Measurements from ENCODE around the gene PCDHA11.
"Not testable (repeated sequence)": the region's sequence is repeated elsewhere in the genome, so short reads cannot be mapped to it uniquely, and the experiment has no call there.

The PCDHA11 gene

DNA sequence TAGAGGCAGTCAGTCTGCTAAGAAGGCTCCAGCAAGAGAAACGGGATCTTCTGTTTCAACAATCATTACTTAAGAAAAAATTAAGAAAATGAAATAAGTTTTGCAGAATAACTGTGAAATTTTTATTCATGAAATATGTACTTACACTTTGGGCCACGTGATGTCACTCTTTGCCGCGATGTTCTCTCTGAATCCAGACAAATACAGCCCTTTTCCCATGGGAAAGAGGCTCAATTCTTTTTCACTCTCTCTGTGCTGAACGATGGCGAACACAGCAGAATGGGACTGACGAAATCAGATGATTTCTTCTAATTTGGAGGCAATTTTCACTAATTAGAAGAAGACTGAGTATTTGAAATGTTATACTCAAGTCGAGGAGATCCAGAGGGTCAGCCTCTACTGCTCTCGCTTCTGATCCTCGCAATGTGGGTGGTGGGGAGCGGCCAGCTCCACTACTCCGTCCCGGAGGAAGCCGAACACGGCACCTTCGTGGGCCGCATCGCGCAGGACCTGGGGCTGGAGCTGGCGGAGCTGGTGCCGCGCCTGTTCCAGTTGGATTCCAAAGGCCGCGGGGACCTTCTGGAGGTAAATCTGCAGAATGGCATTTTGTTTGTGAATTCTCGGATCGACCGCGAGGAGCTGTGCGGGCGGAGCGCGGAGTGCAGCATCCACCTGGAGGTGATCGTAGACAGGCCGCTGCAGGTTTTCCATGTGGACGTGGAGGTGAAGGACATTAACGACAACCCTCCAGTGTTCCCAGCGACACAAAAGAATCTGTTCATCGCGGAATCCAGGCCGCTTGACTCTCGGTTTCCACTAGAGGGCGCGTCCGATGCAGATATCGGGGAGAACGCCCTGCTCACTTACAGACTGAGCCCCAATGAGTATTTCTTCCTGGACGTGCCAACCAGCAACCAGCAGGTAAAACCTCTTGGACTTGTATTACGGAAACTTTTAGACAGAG lies 20.3 kb upstream of the PCDHA11 start, which contains the start of gene PCDHA9:
PCDHA9 (plus strand) TSS at position 244 of the 964 bp plus-strand sequence; CDS start at position 358, 114 bp downstream.
- not testable (repeated sequence) for DNase-seq (ENCODE audit: low read depth, low spot score)

DNA sequence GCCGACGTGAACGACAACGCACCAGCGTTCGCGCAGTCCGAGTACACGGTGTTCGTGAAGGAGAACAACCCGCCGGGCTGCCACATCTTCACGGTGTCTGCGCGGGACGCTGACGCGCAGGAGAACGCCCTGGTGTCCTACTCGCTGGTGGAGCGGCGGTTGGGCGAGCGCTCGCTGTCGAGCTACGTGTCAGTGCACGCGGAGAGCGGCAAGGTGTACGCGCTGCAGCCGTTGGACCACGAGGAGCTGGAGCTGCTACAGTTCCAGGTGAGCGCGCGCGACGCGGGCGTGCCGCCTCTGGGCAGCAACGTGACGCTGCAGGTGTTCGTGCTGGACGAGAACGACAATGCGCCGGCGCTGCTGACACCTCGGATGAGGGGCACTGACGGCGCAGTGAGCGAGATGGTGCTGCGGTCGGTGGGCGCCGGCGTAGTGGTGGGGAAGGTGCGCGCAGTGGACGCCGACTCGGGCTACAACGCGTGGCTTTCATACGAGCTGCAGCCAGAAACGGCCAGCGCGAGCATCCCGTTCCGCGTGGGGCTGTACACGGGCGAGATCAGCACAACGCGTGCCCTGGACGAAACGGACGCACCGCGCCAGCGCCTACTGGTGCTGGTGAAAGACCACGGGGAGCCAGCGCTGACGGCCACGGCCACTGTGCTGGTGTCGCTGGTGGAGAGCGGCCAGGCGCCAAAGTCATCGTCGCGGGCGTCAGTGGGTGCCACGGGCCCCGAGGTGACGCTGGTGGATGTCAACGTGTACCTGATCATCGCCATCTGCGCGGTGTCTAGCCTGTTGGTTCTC lies 18.7 kb upstream of the PCDHA11 start:
- DNase-seq (ENCODE audit: low read depth, low spot score), result not testable (repeated sequence)

DNA sequence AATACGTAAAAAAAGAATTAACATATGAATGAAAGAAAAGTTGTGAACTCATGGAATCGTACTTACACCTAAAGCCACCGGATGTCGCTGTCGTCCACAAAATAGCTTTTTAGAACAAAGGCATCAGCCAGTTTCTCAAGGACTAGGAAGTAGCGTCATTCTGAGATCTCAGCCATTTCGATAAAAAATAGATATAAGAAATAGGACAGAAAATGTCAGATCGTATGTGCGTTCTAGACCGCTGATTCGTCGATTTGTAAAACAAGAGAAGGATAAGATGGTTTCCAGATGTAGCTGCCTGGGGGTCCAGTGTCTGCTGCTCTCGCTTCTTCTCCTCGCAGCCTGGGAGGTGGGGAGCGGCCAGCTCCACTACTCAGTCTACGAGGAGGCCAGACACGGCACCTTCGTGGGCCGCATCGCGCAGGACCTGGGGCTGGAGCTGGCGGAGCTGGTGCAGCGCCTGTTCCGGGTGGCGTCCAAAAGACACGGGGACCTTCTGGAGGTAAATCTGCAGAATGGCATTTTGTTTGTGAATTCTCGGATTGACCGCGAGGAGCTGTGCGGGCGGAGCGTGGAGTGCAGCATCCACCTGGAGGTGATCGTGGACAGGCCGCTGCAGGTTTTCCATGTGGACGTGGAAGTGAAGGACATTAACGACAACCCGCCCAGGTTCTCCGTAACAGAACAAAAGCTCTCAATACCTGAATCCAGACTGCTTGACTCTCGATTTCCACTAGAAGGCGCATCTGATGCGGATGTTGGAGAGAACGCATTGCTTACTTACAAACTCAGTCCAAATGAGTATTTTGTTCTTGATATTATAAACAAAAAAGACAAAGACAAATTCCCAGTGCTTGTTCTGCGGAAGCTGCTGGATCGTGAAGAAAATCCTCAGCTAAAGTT lies 12.7 kb upstream of the PCDHA11 start, which contains the start of gene PCDHA10:
PCDHA10 (plus strand) TSS at position 126 of the 903 bp plus-strand sequence; CDS start at position 278, 152 bp downstream.
- DNase-seq (ENCODE audit: low read depth, low spot score), result no peak

- DNase-seq (ENCODE audit: low read depth, low spot score), result no peak
Observed at GRCh38 chr5:140857177-140857986, 11.4 kb upstream of the PCDHA11 start.

DNA sequence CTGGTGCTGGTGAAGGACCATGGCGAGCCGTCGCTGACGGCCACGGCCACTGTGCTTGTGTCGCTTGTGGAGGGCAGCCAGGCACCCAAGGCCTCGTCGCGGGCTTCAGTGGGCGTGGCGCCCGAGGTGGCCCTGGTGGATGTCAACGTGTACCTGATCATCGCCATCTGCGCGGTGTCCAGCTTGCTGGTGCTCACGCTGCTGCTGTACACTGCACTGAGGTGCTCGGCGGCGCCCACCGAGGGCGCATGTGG lies 10.8 kb upstream of the PCDHA11 start:
- no peak for DNase-seq (ENCODE audit: low read depth, low spot score)

GRCh38 chr5:140862441-140863295 lies 6.1 kb upstream of the PCDHA11 start:
- DNase-seq (ENCODE audit: low read depth, low spot score), result no peak

GRCh38 chr5:140869555-140869886 lies 764 bp downstream of the PCDHA11 start:
- DNase-seq (ENCODE audit: low read depth, low spot score), result no peak

DNA sequence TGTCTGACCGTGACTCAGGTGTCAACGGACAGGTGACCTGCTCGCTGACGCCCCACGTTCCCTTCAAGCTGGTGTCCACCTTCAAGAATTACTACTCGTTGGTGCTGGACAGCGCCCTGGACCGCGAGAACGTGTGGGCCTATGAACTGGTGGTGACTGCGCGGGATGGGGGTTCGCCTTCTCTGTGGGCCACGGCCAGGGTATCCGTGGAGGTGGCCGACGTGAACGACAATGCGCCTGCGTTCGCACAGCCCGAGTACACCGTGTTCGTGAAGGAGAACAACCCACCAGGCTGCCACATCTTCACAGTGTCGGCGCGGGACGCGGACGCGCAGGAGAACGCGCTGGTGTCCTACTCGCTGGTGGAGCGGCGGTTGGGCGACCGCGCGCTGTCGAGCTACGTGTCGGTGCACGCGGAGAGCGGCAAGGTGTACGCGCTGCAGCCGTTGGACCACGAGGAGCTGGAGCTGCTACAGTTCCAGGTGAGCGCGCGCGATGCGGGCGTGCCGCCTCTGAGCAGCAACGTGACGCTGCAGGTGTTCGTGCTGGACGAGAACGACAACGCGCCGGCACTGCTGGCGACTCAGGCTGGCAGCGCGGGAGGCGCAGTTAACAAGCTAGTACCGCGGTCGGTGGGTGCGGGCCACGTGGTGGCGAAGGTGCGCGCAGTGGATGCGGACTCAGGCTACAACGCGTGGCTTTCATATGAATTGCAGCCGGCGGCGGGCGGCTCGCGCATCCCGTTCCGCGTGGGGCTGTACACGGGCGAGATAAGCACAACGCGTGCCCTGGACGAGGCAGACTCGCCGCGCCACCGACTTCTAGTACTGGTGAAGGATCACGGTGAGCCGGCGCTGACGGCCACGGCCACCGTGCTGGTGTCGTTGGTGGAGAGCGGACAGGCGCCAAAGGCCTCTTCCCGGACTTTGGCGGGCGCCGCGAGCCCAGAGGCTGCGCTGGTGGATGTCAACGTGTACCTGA lies 1.8 kb downstream of the PCDHA11 start:
- no peak for DNase-seq (ENCODE audit: low read depth, low spot score)

DNA sequence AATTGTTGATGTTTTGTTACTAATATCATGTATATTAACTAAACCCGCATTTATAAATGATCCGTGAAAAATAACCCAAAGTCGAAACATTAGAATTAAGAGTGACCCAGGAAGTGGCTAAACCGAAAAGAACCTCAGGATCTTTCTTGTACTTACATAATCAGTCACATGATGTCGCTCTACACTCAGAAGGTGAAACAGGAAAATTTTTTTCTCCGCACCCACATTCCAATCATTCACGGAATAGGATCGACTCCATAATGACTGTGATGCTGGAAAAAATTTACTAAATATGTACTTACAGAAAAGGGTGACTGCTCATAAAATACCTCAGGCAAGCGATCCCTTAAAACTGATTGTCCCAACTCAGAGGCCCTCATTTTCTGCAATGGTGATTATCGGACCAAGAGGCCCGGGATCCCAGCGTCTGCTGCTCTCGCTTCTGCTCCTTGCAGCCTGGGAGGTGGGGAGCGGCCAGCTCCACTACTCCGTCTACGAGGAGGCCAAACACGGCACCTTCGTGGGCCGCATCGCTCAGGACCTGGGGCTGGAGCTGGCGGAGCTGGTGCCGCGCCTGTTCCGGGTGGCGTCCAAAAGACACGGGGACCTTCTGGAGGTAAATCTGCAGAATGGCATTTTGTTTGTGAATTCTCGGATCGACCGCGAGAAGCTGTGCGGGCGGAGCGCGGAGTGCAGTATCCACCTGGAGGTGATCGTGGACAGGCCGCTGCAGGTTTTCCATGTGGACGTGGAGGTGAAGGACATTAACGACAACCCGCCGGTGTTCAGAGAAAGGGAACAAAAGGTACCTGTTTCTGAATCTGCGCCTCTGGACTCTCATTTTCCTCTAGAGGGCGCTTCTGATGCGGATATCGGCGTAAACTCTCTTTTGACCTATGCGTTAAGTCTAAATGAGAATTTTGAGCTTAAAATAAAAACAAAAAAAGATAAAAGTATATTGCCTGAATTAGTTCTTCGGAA lies 6.6 kb downstream of the PCDHA11 start, which contains the start of gene PCDHA12:
PCDHA12 (plus strand) TSS at position 224 of the 981 bp plus-strand sequence; CDS start at position 389, 165 bp downstream.
- DNase-seq (ENCODE audit: low read depth, low spot score), result no peak

GRCh38 chr5:140876541-140877261 lies 7.9 kb downstream of the PCDHA11 start:
- not testable (repeated sequence) for DNase-seq (ENCODE audit: low read depth, low spot score)

DNA sequence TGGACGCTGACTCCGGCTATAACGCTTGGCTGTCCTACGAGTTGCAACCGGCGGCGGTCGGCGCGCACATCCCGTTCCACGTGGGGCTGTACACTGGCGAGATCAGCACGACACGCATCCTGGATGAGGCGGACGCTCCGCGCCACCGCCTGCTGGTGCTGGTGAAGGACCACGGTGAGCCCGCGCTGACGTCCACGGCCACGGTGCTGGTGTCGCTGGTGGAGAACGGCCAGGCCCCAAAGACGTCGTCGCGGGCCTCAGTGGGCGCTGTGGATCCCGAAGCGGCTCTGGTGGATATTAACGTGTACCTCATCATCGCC lies 8.5 kb downstream of the PCDHA11 start:
- no peak for DNase-seq (ENCODE audit: low read depth, low spot score)

DNA sequence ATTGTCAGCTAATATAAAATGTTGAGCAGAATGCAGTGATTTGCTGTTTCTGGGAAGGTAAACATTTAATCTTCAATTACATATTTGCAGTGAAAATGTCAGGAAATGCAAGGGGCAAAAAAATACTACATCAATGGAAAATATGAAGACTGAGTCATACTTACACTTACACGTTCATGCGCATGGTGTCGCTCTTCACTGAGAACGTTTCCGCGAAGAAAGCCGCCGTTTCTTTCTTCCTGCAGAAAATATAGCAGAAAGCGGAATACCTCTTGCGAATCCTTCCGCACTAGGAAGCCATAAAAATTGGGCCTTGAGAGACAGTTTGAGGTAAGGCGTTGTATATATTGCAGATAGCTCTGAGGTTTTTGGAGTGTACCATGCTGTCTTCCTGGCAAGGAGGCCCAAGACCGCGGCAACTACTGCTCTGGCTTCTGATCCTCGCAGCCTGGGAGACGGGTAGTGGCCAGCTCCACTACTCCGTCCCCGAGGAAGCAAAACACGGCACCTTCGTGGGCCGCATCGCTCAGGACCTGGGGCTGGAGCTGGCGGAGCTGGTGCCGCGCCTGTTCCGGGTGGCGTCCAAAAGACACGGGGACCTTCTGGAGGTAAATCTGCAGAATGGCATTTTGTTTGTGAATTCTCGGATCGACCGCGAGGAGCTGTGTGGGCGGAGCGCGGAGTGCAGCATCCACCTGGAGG lies 13.3 kb downstream of the PCDHA11 start, which contains the start of gene PCDHA13:
PCDHA13 (plus strand) TSS at position 236 of the 702 bp plus-strand sequence; CDS start at position 381, 145 bp downstream.
- DNase-seq (ENCODE audit: low read depth, low spot score), result no peak

- DNase-seq (ENCODE audit: low read depth, low spot score), result no peak
Observed at GRCh38 chr5:140882591-140882899, 13.8 kb downstream of the PCDHA11 start.

GRCh38 chr5:140883373-140883772 lies 14.6 kb downstream of the PCDHA11 start:
- no peak for DNase-seq (ENCODE audit: low read depth, low spot score)

GRCh38 chr5:140883927-140884697 lies 15.4 kb downstream of the PCDHA11 start:
- no peak for DNase-seq (ENCODE audit: low read depth, low spot score)
